ENCODE measurements around the gene ZFR. TPM values are rescaled to one million over a fixed set of nuclear protein-coding genes. Genes with fewer than 3 reads are reported as not detected.

The ZFR gene
- total and polyA plus RNA-seq, 4 donors: 17.5 to 44.5 (median 30.8) TPM

DNA sequence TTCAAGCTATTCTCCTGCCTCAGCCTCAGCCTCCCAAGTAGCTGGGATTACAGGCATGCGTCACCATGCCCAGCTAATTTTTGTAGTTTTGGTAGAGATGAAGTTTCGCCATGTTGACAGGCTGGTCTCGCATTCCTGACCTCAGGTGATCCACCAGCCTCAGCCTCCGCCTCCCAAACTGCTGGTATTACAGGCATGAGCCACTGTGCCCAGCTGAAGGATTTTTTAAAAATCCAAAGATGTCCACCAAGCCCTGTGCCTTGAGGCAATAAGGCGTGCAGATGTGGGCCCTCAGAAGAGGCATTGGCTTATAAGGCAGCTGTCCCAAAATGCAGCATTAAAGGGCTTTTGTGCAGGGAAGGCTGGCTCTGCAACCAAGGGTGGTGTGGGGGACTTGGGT, 10.3 kb upstream of the ZFR start:
- Histone ChIP-seq H3K36me3 (ENCODE audit: control insufficient read depth in 4 of 4, insufficient read depth in 3 of 4, low read depth in 1 of 4, low read length in 3 of 4) (no peaks in the 10 kb centered on the region), H3K27me3 (ENCODE audit: control insufficient read depth in 4 of 4, insufficient read depth in 4 of 4, low read length in 3 of 4) (no peaks in the 10 kb centered on the region), H3K4me3 (ENCODE audit: low read depth in 1 of 3, low read length in 3 of 3) (no peak overlapping the region), H3K9me3 (ENCODE audit: control insufficient read depth in 4 of 4, low read length in 3 of 4) (peaks cover 0 to 3% (median 0%) of the 10 kb centered on the region in 4 donors), H3K4me1 (ENCODE audit: control insufficient read depth in 4 of 4, insufficient read depth in 4 of 4, low read length in 3 of 4) (peaks cover 0 to 9% (median 4%) of the 10 kb centered on the region in 4 donors), H3K27ac (ENCODE audit: low read depth in 1 of 2, low read length in 2 of 2) (no peak overlapping the region), H3K9ac (ENCODE audit: low read depth in 1 of 2, low read length in 2 of 2) (no peak overlapping the region)
- no peak for DNase-seq (ENCODE audit: low spot score)
- TF ChIP-seq GABPA (IDR thresholded peaks at IDR 0.05 in 1 of 2, conservative IDR thresholded peaks at IDR 0.05 in 1 of 2) (no peak), FOXA1 (IDR thresholded peaks at IDR 0.05) (no peak), REST (IDR thresholded peaks at IDR 0.05) (no peak), RAD21 (IDR thresholded peaks at IDR 0.05) (no peak), RXRA (IDR thresholded peaks at IDR 0.05) (no peak), JUND (IDR thresholded peaks at IDR 0.05) (no peak), HNF4A (conservative IDR thresholded peaks at IDR 0.05) (no peak), TAF1 (conservative IDR thresholded peaks at IDR 0.05) (no peak), MAX (IDR thresholded peaks at IDR 0.05) (no peak), HNF4G (IDR thresholded peaks at IDR 0.05) (no peak), EGR1 (IDR thresholded peaks at IDR 0.05; ENCODE audit: low read depth in 2 of 2) (no peak), YY1 (IDR thresholded peaks at IDR 0.05) (no peak), SP1 (IDR thresholded peaks at IDR 0.05) (no peak), FOXA2 (IDR thresholded peaks at IDR 0.05) (no peak), NR2F2 (IDR thresholded peaks at IDR 0.05) (no peak)
- TF ChIP-seq, protein P1, sequence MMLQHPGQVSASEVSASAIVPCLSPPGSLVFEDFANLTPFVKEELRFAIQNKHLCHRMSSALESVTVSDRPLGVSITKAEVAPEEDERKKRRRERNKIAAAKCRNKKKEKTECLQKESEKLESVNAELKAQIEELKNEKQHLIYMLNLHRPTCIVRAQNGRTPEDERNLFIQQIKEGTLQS (IDR thresholded peaks at IDR 0.05): no peak
- TF ChIP-seq, protein P2, sequence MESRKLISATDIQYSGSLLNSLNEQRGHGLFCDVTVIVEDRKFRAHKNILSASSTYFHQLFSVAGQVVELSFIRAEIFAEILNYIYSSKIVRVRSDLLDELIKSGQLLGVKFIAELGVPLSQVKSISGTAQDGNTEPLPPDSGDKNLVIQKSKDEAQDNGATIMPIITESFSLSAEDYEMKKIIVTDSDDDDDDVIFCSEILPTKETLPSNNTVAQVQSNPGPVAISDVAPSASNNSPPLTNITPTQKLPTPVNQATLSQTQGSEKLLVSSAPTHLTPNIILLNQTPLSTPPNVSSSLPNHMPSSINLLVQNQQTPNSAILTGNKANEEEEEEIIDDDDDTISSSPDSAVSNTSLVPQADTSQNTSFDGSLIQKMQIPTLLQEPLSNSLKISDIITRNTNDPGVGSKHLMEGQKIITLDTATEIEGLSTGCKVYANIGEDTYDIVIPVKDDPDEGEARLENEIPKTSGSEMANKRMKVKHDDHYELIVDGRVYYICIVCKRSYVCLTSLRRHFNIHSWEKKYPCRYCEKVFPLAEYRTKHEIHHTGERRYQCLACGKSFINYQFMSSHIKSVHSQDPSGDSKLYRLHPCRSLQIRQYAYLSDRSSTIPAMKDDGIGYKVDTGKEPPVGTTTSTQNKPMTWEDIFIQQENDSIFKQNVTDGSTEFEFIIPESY (IDR thresholded peaks at IDR 0.05): no peak
- TF ChIP-seq, protein P3, sequence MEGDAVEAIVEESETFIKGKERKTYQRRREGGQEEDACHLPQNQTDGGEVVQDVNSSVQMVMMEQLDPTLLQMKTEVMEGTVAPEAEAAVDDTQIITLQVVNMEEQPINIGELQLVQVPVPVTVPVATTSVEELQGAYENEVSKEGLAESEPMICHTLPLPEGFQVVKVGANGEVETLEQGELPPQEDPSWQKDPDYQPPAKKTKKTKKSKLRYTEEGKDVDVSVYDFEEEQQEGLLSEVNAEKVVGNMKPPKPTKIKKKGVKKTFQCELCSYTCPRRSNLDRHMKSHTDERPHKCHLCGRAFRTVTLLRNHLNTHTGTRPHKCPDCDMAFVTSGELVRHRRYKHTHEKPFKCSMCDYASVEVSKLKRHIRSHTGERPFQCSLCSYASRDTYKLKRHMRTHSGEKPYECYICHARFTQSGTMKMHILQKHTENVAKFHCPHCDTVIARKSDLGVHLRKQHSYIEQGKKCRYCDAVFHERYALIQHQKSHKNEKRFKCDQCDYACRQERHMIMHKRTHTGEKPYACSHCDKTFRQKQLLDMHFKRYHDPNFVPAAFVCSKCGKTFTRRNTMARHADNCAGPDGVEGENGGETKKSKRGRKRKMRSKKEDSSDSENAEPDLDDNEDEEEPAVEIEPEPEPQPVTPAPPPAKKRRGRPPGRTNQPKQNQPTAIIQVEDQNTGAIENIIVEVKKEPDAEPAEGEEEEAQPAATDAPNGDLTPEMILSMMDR (IDR thresholded peaks at IDR 0.05; ENCODE audit: low read depth, low read length, missing input control): no peak
- WGBS: 94% methylated on average over 5 of the region's 5 CpGs
